Limb (tissue), 2 donors: ENCODE measurements around the gene IL3RA.
"Not testable (repeated sequence)": the region's sequence is repeated elsewhere in the genome, so short reads cannot be mapped to it uniquely, and the experiment has no call there.

Source experiments
- DNase-seq, 2 donors: peaks; one replicate each; pipeline ENCODE4 v3.0.0-alpha.2; 2016; ENCODE audit errors: extremely low spot score in 2 of 2

Gene IL3RA

DNA sequence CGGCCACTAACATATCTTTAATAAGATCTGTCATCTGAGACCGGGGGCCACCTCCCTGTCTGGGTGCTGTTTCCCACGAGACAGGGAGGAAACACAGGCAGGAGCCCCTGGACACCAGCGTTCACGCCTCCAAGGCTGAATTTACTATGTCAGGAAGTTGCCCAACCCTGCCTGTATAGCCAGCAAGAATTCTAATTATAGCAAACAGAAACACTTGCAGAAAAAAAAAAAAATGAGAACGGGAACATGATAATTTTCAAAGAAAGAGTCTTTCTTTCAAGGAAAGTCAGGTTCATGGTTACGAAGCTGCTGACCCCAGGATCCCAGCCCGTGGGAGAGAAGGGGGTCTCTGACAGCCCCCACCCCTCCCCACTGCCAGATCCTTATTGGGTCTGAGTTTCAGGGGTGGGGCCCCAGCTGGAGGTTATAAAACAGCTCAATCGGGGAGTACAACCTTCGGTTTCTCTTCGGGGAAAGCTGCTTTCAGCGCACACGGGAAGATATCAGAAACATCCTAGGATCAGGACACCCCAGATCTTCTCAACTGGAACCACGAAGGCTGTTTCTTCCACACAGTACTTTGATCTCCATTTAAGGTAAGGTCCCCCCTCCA is at the start of gene IL3RA:
Gene IL3RA, plus strand, starts transcription at position 455 of the 613 bp plus-strand sequence. CDS start 4,981 bp downstream, outside the sequence.
- no peak for DNase-seq

DNA sequence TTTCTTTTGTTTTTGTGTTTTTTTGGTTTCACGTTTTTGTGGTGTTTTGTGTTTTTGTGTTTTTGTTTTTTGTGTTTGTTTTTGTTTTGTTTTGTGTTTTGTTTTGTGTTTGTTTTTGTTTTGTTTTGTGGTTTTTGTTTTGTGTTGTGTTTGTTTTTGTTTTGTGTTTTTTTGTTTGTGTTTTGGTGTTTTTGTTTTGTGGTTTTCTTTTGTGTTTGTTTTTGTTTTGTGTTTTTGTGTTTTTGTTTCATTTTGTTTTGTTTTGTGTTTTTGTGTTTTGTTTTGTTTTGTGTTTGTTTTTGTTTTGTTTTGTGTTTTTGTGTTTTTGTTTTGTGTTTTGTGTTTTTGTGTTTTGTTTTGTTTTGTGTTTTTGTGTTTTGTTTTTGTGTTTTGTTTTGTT is 47.0 kb upstream of the IL3RA start:
- no peak for DNase-seq

DNA sequence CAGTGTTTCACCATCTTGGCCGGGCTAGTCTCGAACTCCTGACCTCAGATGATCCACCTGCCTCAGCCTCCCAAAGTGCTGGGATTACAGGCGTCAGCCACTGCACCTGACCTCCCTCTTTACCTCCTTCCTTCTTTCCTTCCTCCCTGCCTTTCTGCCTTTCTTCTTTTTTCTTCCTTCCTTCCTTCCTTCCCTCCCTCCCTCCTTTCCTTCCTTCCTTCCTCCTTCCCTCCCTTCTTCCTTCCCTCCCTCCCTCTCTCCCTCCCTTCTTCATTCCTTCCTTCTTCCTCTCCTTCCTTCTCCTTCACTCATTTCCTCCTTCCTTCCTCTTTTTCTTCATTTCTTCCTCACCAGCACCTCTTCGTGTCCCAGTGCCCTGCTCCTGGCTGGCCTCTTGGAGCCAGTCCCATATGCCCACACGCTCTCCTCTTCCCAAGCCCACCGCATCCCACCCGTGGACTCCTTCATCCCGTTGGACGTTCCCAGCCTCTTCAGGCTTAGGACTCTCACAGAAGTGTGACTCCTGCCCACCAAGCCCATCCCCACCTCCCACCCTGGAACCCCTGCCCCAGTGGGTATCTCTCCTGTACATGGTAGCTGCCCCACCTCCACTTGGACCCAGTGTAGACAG is 45.4 kb upstream of the IL3RA start:
- no peak for DNase-seq

DNA sequence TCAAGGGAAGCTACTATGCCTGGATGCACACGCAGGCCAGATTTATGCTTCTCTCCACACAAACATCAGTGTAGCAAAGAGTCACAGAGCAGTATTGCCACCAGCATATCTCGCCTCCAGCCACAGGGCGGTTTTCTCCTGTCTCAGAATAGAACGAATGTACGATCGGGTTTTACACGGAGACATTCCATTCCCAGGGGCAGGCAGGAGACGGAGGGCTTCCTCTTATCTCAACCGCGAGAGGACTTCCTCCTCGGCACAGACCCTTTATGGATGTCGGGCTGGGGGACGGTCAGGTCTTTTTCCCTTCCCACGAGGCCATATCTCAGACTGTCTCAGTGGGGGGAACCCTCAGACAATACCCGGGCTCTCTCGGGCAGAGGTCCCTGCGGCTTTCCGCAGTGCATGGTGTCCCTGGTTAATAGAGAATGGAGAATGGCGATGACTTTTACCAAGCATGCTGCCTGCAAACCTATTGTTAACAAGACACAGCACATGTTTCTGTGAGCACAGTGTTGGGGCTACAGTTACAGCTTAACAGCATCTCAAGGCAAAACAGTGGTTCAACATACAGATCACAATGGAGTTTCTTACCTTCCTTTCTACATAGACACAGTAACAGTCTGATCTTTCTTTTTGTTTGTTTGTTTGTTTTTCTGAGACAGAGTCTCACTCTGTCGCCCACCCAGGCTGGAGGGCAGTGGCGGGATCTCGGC is 43.9 kb upstream of the IL3RA start:
- no peak for DNase-seq

DNA sequence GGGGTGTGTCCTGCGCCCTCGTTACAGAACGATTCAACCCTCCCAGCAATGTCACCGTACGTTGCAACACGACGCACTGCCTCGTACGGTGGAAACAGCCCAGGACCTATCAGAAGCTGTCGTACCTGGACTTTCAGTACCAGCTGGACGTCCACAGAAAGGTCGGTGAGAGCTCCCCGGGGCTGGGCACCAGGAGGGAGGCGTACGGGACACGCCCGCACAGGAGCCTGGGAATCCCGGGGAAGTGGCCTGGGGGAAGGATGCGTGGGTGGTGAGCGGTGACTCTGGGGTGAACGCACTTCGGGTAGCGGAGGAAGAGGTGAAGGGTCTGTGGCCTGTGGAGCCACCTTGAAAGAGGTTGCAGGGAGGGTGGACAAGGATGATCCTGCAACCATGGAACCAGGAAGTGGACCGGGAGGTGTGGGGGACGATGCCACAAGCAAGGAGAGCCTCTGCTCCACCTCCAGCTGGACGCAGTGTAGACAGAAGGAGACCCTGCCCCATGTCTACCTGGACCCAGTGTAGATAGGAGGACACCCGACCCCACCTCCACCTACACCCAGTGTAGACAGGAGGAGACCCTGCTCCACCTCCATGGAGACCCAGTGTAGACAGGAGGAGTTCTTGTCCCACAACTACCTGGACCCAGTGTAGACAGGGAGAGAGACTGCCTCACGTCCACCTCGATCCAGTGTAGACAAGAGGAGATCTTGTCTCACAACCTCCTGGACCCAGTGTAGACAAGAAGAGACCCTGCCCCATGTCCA is 42.1 kb upstream of the IL3RA start:
- DNase-seq: no peak

DNA sequence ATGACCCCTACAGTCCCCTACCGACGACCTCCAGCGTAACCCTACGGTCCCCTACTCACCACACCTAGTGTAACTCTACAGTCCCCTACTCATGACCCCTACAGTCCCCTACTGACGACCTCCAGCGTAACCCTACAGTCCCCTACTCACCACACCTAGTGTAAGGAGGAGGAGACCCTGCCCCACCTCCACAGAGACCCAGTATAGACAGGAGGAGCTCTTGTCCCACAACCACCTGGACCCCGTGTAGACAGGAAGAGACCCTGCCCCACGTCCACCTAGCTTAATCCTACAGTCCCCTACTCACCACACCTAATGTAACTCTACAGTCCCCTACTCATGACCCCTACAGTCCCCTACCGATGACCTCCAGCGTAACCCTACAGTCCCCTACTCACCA is 41.0 kb upstream of the IL3RA start:
- DNase-seq: no peak

DNA sequence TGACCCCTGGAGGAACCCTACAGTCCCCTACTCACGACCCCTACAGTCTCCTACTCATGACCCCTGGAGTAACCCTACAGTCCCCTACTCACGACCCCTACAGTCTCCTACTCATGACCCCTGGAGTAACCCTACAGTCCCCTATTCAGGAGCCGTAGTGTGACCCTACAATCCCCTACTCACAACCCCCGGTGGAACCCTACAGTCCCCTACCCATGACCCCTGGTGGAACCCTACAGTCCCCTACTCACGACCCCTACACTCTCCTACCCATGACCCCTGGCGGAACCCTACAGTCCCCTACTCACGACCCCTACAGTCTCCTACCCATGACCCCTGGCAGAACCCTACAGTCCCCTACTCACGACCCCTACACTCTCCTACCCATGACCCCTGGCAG is 39.0 kb upstream of the IL3RA start:
- DNase-seq: not testable (repeated sequence)

DNA sequence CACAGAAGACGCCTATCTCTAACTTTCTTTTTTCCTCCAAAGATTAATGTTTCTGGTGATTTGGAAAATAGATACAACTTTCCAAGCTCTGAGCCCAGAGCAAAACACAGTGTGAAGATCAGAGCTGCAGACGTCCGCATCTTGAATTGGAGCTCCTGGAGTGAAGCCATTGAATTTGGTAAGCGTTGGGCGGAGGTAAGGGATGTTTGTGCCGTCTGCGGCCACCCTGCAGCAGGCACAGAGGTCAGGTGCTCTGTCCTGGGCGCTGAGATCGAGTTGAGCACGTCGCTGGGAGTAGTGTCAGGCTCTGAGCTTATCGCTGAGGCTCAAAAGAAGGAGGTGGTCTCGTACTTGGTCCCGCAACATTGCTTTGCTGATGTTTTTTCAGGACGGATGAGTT is 36.1 kb upstream of the IL3RA start:
- no peak for DNase-seq

DNA sequence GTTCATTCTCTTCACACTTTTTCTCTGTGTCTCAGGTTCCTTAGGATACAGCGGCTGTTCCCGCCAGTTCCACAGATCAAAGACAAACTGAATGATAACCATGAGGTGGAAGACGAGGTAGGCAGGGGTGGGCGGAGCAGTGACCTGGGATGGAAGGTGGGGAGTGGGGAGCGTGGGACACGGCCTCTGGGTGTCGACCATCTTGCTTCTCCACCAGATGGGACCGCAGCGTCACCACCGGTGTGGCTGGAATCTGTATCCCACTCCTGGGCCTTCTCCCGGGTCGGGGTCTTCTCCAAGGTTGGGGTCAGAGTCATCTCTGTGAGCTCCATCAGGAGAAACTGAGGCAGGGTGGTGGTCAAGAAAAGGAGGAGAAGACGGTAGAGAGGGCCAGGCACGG is 31.2 kb upstream of the IL3RA start:
- no peak for DNase-seq

DNA sequence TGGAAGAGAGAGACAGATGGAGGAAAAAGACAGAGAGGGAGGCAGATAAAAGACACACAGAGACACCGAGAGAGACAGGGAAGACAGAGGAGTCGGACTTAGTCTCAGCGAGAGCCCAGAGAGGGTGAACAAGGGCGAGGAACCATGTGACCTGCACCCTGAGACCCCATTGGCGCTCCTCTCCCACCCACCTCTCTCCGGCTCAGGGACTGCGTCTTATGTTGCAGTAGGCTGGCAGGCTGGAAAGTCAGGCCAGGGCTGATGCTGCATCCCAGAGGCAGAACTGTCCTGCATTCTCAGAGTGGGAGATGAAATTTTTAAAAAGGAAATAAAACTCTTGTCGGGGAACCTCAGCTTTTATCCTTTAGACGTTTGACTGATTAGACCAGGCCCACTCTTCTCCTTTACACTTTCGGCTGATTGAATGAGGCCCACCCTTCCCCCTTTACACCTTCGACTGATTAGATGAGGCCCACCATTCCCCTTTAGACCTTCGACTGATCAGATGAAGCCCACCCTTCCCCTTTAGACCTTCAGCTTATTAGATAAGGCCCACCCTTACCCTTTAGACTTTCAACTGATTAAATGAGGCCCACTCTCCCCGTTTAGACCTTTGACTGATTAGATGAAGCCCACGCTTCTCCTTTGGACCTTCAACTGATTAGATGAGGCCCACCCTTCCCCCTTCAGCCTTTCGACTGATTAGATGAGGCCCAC is 29.5 kb upstream of the IL3RA start:
- DNase-seq: no peak

DNA sequence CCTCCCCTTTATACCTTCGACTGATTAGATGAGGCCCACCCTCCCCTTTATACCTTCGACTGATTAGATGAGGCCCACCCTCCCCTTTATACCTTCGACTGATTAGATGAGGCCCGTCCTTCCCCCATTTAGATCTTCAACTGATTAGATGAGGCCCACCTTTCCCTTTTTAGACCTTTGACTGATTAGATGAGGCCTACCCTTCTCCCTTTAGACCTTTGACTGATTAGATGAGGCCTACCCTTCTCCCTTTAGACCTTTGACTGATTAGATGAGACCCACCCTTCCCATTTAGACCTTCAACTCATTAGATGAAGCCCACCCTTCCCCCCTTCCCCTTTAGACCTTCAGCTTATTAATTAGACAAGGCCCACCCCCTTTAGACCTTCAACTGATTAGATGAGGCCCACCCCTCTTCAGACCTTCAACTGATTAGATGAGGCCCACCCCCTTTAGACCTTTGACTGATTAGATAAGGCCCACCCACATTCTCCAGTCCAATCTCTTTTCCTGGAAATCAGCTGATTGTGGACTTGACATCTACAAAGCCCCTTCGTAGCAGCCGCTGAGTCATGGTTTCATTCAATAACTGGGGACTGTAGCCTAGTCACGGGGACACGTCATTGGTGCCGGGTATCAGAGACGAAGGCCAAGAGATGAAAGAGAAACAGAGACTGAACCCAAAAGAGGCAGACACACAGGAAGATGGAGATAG is 28.8 kb upstream of the IL3RA start:
- DNase-seq: no peak

DNA sequence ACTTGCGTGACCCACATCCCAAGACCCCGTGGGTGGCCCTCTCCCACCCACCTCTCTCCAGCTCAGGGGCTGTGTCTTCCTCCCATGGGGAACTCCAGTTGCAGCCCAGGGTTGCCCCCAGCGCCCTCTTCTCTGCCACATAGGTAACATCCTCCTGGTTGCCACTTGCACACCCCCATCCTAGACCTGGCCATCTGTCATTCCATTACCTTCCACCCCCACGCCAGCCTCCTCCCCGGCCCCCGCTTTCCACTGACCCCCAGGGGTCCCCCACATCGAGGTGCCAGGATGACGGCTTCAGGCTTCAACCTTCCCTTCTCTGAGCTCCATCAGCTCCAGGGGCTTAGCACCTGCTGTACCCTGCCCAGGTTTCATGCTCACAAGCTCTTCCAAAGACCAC is 28.1 kb upstream of the IL3RA start:
- DNase-seq: no peak

DNA sequence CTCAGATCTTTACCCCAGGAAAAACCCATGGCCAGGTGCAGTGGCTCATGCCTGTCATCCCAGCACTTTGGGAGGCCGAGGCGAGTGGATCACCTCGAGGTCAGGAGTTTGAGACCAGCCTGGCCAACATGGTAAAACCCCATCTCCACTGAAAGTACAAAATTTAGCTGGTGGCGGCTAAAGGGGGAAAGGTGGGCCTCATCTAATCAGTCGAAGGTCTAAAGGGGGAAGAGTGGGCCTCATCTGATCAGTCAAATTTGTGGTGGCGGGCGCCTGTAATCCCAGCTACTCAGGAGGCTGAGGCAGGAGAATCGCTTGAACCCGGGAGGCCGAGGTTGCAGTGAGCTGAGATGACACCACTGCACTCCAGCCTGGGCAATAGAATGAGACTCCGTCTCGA is 27.7 kb upstream of the IL3RA start:
- DNase-seq: not testable (repeated sequence)

DNA sequence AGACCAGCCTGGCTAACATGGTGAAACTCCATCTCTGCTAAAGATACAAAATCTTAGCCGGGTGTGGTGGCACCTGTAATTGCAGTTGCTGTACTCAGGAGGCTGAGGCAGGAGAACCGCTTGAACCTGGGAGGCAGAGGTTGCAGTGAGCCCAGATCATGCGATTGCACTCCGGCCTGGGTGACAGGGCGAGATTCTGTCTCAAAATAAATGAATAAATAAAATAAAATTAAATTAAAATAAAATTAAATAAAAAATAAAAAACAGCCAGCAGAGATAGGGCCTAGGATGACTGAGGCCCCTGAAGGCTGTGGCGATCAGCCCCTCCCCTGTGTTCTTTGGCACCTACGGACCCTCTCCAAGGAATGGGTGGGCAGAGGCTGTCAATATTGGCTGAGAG is 22.8 kb upstream of the IL3RA start:
- no peak for DNase-seq

DNA sequence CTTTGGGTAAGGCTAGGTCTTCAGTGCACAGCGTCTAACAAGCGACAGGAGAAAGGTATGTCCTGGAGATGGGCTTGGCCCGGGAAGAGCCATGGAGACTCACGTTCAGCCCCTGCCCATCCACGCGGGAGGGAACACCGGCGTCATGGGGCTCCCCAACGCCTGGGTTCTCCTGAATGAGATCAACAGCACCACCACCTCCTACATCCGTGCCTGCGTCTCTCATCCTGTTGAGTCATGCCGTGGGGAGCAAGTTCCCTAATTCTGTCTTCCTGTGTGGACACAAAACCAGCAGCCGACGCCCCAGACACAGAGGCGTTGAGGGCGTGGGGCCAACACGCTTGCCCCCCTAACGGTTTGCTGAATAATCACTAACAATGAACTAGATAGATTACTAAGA is 20.1 kb upstream of the IL3RA start:
- no peak for DNase-seq

DNA sequence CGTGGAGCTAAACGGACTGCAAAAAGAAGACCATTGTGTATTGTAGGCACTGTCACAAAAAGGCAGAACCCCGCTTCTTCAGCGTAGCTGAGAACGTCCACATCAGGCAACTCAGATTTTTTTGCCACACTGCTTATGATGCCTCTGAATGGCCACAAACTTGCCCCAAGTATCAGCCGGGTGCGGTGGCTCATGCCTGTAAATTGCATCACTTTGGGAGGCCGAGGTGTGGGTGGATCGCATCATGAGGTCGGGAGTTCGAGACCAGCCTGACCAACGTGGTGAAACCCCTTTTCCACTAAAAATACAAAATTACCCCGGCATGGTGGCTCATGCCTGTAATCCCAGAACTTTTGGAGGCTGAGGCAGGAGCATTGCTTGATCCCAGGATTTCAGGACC is 14.9 kb upstream of the IL3RA start:
- DNase-seq: no peak

DNA sequence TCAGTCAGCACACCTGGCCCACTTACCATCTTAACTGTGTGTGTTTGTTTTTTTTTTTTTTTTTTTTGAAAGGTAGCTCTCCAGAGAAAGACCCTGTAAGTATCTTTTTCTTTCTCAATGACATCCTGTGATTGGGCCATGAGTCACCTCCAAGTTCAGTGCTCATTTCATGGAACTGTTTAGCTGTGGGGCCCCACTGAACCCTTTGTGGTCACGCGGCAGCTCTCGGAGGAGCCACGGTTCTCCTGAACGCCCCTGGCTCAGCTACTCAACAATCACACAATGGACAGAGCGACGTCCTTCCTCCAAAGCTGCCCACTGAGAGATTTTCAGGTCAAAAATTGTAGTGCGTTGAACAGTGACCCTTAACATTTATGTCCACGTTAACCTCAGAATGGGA is 14.2 kb upstream of the IL3RA start:
- no peak for DNase-seq

DNA sequence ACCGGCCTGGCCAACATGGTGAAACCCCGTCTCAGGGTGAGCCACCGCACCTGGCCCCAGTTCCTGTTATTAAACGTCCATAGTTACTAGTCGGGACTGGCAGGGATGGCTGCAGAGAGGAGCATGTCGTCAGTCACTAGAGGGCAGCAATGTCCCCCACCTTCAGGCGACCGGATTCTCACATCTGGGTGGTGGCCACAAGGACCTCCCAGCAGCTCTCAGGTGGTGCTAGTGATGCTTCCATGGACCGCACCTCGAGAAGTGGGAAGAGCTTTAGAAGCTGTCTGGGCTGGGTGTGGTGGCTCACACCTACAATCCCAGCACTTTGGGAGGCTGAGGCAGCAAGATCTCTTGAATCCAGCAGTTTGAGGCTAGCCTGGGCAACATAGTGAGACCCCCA is 13.3 kb upstream of the IL3RA start:
- no peak for DNase-seq

DNA sequence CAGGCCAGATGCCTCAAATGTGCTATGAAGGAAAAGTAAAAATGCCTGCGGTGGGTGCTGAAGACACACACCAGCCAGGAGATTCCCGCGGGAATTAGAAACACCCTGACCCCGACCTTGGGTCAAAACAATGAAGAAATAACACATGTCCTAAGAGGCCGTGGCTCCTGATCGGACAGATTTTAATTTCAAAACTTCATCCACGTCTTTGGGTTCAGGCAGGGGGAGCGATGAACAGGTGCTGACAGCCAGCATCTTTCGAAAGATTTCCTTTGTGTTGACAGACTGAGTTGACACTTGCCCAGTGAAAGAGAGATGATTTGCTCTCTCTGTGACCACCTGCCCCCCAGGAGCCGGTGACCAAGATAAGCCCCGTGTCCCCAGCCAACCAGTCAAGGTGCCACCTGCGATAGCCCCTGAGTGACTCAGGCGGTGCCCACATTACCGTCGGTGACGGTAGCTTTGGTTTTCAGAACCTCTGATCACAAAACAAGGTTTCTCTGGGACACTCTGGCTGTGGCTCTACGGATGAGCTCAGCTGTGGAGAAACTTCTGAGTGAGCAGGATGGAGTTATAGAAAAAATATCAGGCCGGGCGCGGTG is 11.0 kb upstream of the IL3RA start:
- DNase-seq: no peak

DNA sequence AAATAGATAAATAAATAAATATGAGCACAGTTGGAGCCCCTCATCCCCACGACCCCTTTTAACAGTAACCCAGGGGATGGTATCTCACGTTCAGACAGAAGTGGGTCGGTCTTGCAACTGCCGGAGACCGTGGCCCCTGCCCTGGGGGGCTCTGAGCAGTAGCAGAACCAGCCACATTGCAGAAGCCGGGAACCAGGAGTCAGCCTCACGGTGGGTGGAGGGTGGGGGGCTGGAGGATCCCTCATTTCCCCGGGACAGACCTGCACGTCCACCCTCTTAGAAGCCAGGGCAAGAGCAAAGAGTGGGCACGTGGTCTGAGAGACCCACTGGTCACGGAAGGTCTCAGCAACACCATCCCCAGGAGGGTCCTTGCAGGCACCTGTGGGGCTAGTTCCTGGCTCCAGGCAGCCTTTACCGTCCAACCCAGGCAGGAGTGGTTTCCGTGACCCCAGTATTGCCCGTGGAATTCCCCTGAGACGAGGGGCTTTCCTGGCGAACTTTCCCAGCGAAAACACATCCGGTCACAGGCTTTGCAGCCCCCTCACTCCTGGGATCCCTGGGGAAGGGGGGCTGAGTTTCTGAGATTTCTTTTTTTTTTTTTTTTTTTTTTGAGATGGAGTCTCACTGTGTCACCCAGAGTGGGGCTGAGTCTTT is 8.8 kb upstream of the IL3RA start:
- no peak for DNase-seq
